ENCODE measurements around the gene COX8C. TPM values are rescaled to one million over a fixed set of nuclear protein-coding genes. Genes with fewer than 3 reads are reported as not detected.
A peak's percentile ranks its signal among the peaks of the same experiment; 100 is the strongest.

The COX8C gene
- total and polyA plus RNA-seq, 10 of the 15 experiments (the other 5 are each of a cell fraction or from before 2014, with no cell fraction given) = 0.15 to 0.20 TPM; not detected in 8

- Histone ChIP-seq H3K4me3 (no peak overlapping the region), H4K20me1 (ENCODE audit: control insufficient read depth, insufficient read depth) (0 out of 2 replicates have a peak, but pooled peaks cover 4% of the 10 kb centered on the region), H2AFZ (ENCODE audit: control insufficient read depth, low read depth, low read length) (no peak overlapping the region), H3K9ac (ENCODE audit: control insufficient read depth, insufficient read depth, low read length) (no peak overlapping the region), H3K9me3 (replicated peaks; ENCODE audit: control insufficient read depth, insufficient read depth, low read length) (no peaks in the 10 kb centered on the region; the same call in 2 of the 3 replicates), H3K36me3 (ENCODE audit: control insufficient read depth in 2 of 2, insufficient read depth in 2 of 2, low read length in 1 of 2) (no peaks in the 10 kb centered on the region; a peak in 1 of 4 replicates), H3K4me1 (ENCODE audit: control insufficient read depth, insufficient read depth, low read length) (peaks cover 14% of the 10 kb centered on the region), H3K4me2 (ENCODE audit: control insufficient read depth, insufficient read depth) (peak overlapping the region; percentile 46), H3K27me3 (replicated peaks in 1 of 2; ENCODE audit: control insufficient read depth in 2 of 2, insufficient read depth in 2 of 2, low read length in 1 of 2) (no peaks in the 10 kb centered on the region), H3K27ac (ENCODE audit: control insufficient read depth, insufficient read depth) (no peak overlapping the region), H3K79me2 (ENCODE audit: control insufficient read depth, insufficient read depth, low read length) (peaks cover 92% of the 10 kb centered on the region)
- intact Hi-C loops (cut with micrococcal nuclease; ENCODE audit: unreplicated experiment) = no loop called here
- BruUV-seq (replicated peaks) = no TSS peak
- POLR2A ChIA-PET = interaction anchor here (1.2 kb wide), 1 partner anchor 10 kb away, joined by 5 read pairs; no protein-coding TSS in a partner anchor
- no peak for ATAC-seq
- SMC1A ChIA-PET (ENCODE audit: uncharacterized antibody, unreplicated experiment) = interaction anchor here (1.0 kb wide), 1 partner anchor 8 kb away, joined by 3 read pairs; no protein-coding TSS in a partner anchor
- RAD21 ChIA-PET (ENCODE audit: unreplicated experiment) = interaction anchor here (1.6 kb wide), 1 partner anchor 9 kb away, joined by 5 read pairs; no protein-coding TSS in a partner anchor
- CTCF ChIA-PET = interaction anchor here (4.1 kb wide), 1 partner anchor 10 kb away, joined by 26 read pairs; no protein-coding TSS in a partner anchor
- in situ Hi-C loops (cut with MboI) = no loop called here
- 97% methylated on average over 6 of the region's 6 CpGs for WGBS (ENCODE audit: insufficient coverage, insufficient replicate concordance, low lambda C conversion rate, missing lambda C conversion rate)
- TF ChIP-seq NFYA (IDR thresholded peaks at IDR 0.05; ENCODE audit: borderline replicate concordance, low read depth, low read length) = no peak
- no peak for TF ChIP-seq CUX1 (IDR thresholded peaks at IDR 0.05; ENCODE audit: insufficient replicate concordance, low read depth, low read length)
- no peak for TF ChIP-seq SPI1 (IDR thresholded peaks at IDR 0.05; ENCODE audit: borderline replicate concordance, insufficient read depth, low read depth, low read length)
- TF ChIP-seq MLLT1 (IDR thresholded peaks at IDR 0.05) = peak; percentile 66
- TF ChIP-seq, protein P1, sequence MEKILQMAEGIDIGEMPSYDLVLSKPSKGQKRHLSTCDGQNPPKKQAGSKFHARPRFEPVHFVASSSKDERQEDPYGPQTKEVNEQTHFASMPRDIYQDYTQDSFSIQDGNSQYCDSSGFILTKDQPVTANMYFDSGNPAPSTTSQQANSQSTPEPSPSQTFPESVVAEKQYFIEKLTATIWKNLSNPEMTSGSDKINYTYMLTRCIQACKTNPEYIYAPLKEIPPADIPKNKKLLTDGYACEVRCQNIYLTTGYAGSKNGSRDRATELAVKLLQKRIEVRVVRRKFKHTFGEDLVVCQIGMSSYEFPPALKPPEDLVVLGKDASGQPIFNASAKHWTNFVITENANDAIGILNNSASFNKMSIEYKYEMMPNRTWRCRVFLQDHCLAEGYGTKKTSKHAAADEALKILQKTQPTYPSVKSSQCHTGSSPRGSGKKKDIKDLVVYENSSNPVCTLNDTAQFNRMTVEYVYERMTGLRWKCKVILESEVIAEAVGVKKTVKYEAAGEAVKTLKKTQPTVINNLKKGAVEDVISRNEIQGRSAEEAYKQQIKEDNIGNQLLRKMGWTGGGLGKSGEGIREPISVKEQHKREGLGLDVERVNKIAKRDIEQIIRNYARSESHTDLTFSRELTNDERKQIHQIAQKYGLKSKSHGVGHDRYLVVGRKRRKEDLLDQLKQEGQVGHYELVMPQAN (conservative IDR thresholded peaks at IDR 0.05) = no peak
- TF ChIP-seq SIN3A (IDR thresholded peaks at IDR 0.05; ENCODE audit: low read depth, low read length) = no peak
- TF ChIP-seq YY1 (IDR thresholded peaks at IDR 0.05; ENCODE audit: low read depth, low read length) = no peak
- TF ChIP-seq ATF3 (IDR thresholded peaks at IDR 0.05; ENCODE audit: borderline replicate concordance, extremely low read depth, low read depth, low read length) = no peak
- no peak for DNase-seq (ENCODE audit: low read depth, low spot score)
- FAIRE-seq = no peak
Observed at GRCh38 chr14:93328546-93328945, 18.4 kb upstream of the COX8C start.

Data from GM12878 (cell line).